Stimulated activated CD8-positive, alpha-beta memory T cell treated with anti-CD3 and anti-CD28 coated beads, Interleukin-4, amount 100 ng/mL, for 24 hours (primary cell): ENCODE data around the gene IL26.
"Not testable (repeated sequence)": the region's sequence is repeated elsewhere in the genome, so short reads cannot be mapped to it uniquely, and the experiment has no call there.

ENCODE experiments used
- DNase-seq: peaks from one replicate; pipeline ENCODE4 v3.0.0-alpha.2; 2020; ENCODE audit warnings: low read depth

Gene IL26

DNA sequence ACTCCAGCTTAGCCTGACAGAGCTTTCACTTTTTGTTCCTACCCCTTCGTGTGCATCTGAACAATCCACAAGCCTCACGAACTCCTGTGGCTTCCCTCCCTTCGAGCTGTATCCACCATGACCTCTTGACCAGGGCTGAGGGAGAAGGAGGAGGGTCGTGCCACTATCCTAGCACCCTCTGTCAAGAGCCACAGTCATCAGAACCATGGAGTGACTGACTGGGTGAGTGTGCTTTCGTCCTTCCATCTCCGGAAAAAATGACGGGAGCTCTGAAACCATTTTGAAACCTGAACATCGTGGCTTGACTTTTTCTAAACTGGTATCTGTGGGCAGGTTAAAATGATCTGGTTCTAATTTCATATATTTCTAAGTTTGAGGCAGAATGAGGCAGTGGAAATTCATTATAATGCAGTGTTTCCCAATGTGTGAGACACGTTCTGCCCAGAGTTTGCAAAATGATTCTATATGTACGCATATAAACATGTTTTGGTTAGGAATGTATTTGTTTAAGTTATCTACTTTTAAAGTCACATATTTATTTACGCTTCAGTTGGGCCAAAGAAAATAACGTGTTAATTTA is 27.0 kb downstream of the IL26 start:
- no peak for DNase-seq

DNA sequence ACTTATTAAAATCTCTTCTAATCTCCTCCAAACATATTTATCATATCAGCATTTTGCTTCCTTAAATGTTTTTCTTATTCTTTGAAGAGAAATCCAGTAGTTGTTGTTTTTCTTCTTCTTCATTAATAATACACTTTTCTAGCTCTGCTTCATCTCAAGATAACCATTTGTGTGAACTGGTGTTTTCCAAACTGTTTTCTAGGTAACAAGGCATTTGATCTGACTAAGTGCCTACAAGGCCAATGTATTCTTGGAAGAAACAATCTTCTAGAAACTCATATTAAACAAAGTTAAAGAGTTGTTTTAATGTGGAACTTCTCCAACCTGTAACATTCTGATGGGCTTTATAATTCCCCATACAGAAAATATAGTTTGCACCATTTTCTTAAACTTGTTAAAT is 35.3 kb downstream of the IL26 start:
- no peak for DNase-seq

DNA sequence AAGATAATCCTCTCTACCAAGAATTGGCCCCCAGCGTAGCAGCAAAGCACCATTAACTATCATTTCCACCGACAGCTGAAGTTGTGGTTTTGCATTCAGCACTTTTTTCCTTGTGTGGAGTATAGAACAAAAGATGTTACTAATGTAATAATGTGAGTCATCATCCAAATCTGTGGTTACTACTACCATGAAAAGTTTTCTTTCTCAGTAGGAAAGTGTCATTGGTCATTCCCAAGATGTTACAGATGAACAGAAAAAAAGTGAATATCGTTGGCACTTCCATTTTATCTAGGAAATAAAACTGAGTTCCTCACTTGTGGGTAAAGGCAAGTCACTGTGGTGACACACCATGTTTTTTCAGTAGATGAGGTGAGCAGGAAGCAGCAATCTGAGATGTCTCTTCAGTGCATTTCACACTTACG is 35.8 kb downstream of the IL26 start:
- no peak for DNase-seq

DNA sequence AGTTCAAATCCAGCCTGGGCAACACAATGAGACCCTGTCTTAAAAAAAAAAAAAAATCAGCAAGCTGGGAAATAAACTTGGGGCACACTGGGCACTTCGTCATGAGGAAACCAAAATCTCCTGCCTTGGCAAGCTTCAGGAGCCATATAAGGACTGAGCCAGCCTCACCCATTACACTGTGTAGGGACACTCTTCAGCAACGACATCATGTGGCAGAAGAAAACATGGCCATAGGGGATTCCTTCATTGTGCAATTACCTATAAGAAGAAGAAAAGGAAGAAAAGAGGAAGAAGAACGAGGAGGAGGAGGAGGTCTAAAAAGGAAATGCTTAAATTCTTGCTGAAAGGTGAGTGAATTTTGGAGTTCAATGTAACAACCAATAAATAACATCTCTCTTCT is 40.0 kb downstream of the IL26 start:
- DNase-seq = no peak

DNA sequence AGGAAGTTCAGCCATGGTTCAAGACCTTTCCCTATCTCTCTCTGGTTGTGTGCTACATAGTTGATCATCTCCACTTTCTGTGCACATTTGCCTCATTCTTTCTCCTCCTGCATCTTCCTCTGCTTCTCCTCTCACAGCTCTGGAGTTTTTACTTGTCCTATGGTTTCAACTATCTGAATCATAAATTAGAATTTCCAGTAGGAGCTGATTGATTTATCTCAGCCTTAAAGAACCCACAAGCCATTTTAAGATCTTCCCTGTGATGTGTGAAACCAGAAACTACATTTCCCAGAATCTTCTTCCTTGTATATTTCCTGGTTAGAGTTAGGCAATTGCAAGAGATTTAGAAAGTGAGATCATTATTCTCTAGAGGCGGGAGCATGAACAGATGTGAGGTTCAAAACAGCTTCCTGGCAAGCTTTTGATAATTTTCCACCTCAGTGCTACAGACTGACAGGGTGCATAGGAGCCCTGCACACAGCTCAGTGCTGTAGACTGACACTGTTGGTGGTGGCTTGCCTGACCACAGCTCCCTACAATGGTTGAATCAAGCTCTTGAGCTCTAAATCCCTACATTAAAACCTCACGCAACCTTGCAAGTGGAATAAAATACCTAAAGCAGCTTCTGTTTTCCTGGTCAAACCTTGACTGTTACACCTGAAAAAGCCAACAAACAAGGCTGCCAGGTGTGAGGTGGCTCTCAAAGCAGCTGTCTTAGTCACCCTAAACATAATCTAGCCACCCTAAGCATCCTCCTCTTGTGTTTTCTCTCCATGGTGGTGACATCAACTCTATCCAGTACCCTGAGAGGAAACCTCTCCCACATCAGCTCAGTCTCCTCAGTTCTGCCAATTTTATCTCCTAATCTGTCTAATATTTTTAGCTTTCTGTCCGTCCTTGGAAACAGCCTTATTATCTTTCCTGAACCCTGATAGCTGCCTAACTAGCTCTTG is 44.5 kb downstream of the IL26 start:
- DNase-seq = no peak

DNA sequence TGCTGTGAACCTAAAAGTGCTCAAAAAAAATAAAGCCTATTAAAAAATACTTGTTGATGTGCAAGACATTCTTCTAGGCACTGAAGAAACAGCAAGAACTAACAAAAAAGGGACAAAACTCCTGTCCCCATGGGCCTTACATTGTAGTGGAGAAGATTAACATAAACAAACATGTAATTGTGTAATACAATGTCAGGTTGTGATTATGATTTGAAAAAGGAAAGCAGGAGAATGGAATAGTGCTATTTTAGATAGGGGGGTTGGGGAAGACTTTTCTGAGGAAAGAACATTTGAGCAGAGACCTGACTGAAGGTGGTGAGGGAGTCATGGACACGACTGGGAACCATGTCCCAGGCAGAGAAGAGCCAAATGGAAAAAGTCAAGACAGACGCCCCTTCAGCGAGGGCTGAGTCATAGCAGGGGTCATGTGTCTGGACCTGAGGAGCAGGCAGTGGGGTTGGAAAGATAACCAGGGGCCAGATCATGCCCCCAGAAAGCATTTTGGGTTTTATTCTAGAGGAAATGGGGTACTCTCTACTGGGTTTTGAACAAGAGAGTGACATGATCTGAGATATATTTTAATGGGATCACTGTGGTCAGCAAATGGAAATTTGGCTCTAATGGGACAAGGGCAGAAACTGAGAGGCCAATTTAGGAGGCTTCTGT is 46.7 kb downstream of the IL26 start:
- DNase-seq = no peak

DNA sequence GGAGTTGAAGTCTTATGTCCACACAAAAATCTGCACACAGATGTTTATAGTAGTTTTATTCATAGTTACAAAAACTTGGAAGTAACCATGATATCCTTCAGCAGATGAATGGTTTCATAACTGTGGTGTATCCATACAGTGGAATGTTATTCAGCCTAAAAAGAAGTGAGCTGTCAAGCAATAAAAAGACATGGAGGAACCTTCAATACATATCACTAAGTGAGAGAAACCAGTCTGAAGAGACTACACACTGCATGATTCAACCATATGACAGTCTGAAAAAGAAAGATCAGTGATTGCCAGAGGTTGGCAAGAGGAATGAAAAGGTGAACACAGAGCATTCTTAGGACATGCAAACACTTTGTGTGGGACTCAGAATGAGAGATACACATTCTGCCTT is 47.4 kb downstream of the IL26 start:
- no peak for DNase-seq

DNA sequence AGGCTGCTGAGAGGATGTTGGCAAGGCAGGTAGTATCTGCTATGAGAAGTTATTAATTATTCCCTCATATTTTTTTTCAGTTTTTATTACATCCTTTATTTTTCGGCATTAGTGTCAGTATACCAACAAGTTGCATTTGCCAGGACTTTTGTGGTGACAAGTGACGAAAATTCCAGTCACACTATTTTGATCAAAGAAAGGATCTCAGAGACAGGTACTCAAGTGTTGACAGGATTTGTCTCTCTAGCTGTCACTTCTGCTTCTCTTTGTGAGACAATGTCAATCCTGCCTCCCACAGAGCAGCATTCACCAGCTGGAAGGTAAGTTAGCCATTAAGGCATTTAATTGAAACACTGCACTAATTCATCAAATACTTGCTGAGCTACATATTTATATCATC is 48.0 kb downstream of the IL26 start:
- no peak for DNase-seq

DNA sequence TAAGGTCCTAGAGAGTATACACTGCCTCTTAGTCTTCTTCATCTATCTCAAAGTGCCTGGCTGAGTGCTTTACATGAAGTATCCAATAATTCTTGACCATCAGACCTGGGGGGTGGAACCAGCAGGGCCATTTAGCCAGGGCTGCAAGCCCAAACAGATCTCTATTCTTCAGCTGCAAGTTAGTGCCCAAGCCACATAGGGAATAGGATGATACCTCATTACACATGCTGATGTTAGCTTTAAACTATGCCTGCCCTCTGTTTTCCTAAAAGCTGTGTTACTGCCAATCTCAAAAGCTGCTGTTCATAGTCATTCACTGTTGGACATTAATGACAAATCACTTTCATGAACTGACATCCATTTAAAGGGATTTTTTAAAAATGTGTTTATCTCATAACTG is 49.4 kb downstream of the IL26 start:
- DNase-seq = no peak

DNA sequence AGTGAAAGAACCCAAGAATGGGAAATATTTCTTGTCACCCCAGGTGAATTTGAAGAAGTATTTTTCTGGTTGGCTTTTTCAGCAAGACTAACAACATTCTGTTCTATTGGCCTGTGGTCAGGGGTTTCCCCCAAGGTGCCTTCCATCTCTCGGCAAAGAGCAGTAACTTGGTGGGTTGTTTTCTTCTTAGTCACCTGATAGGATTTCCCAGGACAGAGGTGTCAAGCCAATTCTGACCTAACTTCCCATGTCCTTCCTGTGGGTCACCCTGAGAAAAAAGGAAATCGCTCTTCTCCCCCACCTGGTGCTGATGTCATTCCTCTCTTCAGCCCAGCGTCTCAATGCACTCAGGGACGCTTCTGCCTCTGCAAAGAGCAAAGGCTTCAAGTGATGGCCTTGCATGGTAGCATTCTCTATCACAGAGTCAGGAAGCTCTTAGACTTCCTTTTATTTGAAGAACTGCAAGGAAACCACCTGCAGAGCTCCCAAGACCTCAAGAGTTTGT is 50.0 kb downstream of the IL26 start:
- peak; percentile 40 for DNase-seq

DNA sequence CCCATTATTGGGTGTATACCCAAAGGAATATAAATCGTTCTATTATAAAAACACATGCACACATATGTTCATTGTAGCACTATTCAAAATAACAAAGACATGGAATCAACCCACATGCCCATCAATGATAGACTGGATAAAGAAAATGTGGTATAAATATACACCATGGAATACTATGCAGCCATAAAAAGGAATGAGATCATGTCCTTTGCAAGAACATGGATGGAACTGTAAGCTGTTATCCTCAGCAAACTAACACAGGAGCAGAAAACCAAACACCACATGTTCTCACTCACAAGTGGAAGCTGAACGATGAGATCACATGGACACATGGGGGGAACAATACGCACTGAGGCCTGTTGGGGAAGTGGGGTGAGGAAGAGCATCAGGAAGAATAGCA is 50.8 kb downstream of the IL26 start:
- DNase-seq = not testable (repeated sequence)

DNA sequence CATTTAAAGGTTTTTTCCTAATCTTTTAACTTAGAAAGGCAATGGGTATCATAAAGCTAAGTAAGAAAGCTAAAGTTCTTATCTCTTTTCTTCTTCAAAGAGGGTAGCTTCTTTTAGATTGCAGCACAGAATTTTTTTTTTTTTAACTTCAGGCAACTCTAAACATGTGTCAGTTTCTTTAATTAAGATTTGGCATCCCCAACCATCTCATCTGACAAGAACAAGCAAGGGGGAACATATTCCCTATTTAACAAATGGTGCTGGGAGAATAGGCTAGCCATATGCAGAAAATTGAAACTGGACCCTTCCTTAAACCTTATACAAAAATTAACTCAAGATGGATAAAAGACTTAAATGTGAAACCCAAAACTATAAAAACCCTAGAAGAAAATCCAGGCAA is 51.8 kb downstream of the IL26 start:
- DNase-seq = no peak

DNA sequence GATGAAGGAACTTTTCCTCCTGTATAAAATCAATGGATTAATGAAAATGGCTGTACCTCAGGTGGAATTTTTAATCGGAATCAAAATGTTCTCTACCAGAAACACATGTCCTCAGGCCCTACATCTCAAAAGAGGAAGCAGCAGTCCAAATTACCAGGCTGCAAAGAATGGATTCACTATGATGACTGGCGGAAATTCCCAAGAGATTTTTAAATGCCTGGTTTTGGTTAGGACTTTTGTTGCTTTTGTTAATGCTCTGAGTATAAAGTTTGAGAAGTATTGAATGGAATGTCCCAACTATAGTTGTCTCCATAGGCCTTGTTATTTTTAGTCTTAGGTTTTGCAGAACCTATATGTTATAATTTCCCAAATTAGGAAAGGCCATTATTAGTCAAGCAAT is 54.9 kb downstream of the IL26 start:
- no peak for DNase-seq

DNA sequence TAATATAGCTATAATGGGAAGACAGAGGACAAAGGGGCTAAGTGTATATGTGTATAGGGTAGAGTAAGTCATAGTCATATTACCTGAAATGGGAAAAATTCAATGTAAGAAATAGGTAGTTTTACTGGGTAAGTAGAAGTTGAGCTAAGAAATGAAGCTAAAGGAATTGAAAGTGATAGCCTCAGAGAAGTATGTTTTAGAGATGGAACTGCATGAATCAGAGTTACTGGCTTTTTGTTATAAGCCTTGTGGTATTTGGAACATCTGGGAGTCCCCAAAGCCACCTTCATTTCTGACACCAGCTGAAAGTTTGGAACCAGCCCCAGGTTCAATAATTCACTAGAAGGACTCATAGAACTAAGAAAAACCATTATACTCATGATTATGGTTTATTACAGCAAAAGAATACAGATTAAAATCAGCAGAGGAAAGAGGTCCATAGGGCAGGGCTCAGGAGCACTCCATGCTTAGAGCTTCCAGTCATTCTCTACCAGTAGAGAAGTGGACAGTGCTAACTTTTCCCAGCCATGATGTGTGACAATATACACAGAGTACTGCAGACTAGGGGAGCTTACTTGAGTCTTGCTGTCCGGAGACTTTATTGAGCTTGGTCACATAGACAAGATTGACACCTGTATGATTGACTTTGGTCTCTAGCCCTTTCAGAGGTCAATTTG is 56.3 kb downstream of the IL26 start:
- DNase-seq = no peak

DNA sequence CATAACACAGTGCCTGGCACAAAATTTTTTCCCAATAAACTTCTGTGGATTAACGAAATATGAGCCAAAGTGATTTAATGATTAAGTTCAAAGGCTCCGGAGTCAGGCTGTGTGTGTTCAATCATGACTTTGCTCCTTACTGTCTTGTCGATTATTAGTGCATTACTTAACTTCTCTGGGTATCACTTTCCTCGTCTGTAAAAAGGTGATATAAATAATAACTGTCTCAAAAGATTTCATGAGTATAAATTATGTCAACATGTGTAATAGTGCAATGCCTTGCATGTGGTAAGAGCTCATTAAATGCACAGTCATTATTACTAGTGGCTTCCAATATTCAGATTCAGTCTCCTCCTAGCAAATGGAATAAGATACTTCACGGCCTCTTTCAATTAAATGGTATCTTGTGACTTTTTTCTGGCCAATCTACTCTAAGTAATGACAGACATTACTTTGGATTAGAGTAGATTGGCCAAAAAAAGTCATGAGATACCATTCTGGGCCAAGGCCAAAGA is 59.2 kb downstream of the IL26 start:
- DNase-seq = no peak

DNA sequence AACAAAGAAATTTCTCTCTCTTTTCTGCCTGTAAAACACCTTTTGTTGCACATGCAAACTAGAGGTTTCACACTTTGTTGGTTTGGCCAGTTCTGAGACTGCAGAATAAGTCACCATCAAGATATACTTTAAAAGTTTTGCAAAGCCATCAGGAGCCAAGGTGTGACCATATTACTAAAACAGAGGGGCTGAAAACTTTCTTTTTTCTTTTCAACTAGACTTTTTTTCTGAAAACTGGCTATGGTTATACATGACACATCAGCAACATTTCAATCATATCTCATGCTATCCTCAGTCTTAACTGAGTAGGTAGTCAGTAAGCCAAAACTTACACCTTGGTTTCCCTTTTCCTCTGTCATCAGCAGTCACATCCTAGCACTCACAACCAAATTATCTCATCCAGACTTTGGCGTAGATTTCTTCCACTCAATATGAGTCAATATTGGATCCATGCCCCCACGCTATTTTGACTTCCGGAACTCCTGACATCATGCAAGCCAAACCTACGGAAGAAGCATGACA is 62.0 kb downstream of the IL26 start:
- DNase-seq = no peak

DNA sequence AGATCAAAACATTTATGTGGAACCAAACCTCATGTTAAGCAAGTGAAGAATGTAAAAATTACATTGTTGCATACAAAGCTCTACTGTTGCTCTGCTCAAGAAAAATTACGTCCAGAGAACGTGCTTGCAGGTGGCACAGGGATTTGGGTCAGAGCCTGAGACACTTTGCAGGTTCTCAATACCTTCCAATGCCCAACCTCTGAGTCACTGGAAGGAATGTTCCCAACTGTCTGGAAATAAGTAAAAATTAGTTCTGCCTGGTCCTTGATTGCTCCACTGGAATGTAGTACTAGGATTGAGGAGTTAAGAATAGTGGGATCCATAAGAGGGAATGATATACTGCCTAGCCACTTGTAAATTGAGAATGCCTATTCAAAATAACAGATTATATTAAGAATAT is 63.2 kb downstream of the IL26 start:
- no peak for DNase-seq

DNA sequence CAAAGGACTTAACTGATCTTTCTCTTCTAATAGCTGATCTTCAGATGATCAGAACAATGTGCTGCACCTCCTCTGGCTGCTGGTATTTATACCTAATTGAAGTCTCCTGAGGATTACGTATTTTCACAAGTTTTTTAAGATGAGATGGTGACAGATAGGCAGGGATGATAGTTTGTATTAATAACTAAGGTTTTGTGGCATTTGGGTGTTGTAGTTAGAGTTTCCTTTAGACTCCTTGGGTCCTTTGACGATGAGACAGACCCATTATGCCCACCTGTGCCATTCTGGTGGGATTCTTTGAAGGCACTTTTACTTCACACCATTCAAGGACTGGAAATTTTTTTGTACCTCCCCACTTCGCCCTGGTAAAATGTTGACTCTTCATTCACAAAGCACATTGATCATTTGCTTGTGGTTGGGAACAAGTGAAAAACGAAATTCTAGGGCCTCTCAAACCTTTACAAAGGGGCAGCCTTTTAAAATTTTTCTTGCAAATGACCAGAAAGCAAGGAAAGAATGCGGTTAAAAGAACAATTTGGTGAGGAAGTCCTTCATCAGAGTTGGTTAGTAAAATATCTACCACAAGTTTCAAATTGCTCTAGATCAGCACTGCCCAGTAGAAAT is 65.8 kb downstream of the IL26 start, which contains the start of gene IFNG:
IFNG (minus strand) TSS at position 60 of the 624 bp plus-strand sequence. CDS start 125 bp downstream, outside the sequence.
- no peak for DNase-seq

DNA sequence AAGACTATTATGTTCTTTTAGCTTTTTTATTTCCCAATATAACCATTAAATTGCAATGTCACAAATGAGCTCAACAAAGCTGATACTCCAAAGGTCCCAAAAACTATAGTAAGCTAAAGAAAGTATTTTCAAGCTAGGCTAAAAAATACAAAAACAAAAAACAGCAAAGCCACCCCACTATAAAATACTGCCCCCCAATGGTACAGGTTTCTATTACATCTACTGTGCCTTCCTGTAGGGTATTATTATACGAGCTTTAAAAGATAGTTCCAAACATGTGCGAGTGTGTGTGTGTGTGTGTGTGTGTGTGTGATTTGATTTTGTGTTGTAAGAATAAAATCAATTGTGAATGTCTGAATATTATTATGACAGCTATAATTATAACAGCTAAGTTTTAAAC is 67.2 kb downstream of the IL26 start:
- DNase-seq = no peak

DNA sequence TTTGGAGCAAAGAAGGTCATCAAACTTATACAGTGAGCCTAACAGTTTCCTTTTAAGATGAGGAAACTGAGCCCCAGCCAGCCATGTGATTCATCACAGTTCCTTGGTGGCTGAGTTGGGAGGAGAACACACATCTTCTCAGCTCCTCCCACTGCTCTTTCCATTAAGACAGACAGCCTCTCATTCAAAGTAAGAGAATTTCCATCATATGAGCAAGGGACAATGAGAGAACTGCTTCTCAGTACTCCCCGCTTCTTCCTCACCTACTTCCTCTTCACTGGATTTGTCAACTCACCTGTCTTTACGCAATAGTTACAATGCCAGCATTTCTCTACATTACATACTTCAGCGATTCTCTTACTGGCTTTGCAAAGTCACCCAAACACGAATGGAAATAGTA is 68.2 kb downstream of the IL26 start:
- no peak for DNase-seq

DNA sequence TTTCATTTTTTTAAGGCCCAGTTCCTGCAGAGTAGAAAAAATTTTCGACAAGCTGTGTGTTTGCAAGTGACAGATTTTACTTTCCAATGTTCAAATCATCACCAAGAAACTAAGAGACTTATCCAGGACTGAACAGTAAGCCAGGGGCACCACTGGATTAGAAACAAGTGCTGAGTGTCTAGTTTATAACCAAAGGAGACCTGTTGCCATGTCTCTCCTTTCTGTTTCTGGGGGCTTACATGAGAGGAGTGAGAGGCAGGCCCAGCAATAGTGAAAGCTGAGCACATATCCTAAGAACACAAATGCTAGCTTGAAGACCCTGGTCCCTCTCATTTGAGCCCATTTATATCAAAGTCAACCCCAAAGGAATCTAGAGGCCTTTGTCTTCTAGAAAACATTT is 69.0 kb downstream of the IL26 start:
- no peak for DNase-seq
